PC-9 (cell line): ENCODE data around the gene TTC22. TPM values are rescaled to one million over a fixed set of nuclear protein-coding genes. Genes with fewer than 3 reads are reported as not detected.

Source experiments
- BruUV-seq: library from RNA; stranded (reverse); fragments of 400-500 nt; replicated peaks from 2 replicates; lab custom pipeline; 2021; lab: Mats Ljungman, UMichigan
- CTCF ChIA-PET: fragments of 300-600 bp; sonication (Branson Sonifier 250); formaldehyde crosslinking; loops from one replicate; lab custom pipeline; 2022; ENCODE audit warnings: antibody characterized with exemption; lab: Charles Lee
- POLR2A ChIA-PET: fragments of 300-600 bp; sonication (Branson Sonifier 250); formaldehyde crosslinking; loops from one replicate; lab custom pipeline; 2022; ENCODE audit warnings: antibody characterized with exemption; ENCODE audit not compliant: unreplicated experiment; lab: Charles Lee
- DNase-seq, 2 experiments: peaks; one replicate each; pipeline versions ENCODE4 v3.0.0 to v3.0.0-alpha.2; 2015 to 2022; ENCODE audit warnings: mixed read lengths in 1 of 2
- H2AFZ ChIP-seq: fragments of 200-600 bp; sonication (generic); 2 replicates; pipeline ENCODE4 v1.8.1; 2017; ENCODE audit warnings: antibody characterized with exemption
- H3F3A ChIP-seq: fragments of 200-600 bp; sonication (generic); 2 replicates; pipeline ENCODE4 v1.8.1; 2017; ENCODE audit warnings: antibody characterized with exemption, mild to moderate bottlenecking, low read depth; ENCODE audit not compliant: insufficient read depth
- H3K27ac ChIP-seq: fragments of 200-600 bp; sonication (generic); 2 replicates; pipeline ENCODE4 v1.6.1; 2016; ENCODE audit warnings: mixed run types
- H3K27me3 ChIP-seq: fragments of 200-600 bp; sonication (generic); 2 replicates; pipeline ENCODE4 v1.6.1; 2016; ENCODE audit warnings: low read depth, mixed run types; ENCODE audit not compliant: insufficient read depth
- H3K36me3 ChIP-seq: fragments of 200-600 bp; sonication (generic); 2 replicates; pipeline ENCODE4 v1.6.1; 2016; ENCODE audit warnings: low read depth, mixed run types
- H3K4me1 ChIP-seq: fragments of 200-600 bp; sonication (generic); replicated peaks from 2 replicates; pipeline ENCODE4 v1.6.1; 2016; ENCODE audit warnings: mixed run types; ENCODE audit not compliant: insufficient read depth
- H3K4me2 ChIP-seq: fragments of 200-600 bp; sonication (generic); 2 replicates; pipeline ENCODE4 v1.6.1; 2017; ENCODE audit warnings: mixed run types
- H3K4me3 ChIP-seq: fragments of 200-600 bp; sonication (generic); 2 replicates; pipeline ENCODE4 v1.6.1; 2016; ENCODE audit warnings: mixed run types
- H3K79me2 ChIP-seq: fragments of 200-600 bp; sonication (generic); 2 replicates; pipeline ENCODE4 v1.6.1; 2017; ENCODE audit warnings: low read depth, mixed run types
- H3K9me2 ChIP-seq: fragments of 200-600 bp; sonication (generic); 2 replicates; pipeline ENCODE4 v1.8.1; 2017; ENCODE audit warnings: mild to moderate bottlenecking; ENCODE audit not compliant: insufficient read depth
- H3K9me3 ChIP-seq: fragments of 200-600 bp; sonication (generic); 2 replicates; pipeline ENCODE4 v1.8.1; 2016; ENCODE audit warnings: low read depth; ENCODE audit not compliant: insufficient read depth
- H4K20me1 ChIP-seq: fragments of 200-600 bp; sonication (generic); 2 replicates; pipeline ENCODE4 v1.8.1; 2017; ENCODE audit not compliant: insufficient read depth
- CTCF ChIP-seq: fragments of 200-600 bp; sonication (generic); conservative IDR thresholded peaks from 2 replicates; pipeline ENCODE4 v1.6.1; 2017; ENCODE audit warnings: mixed run types, antibody characterized with exemption, mild to moderate bottlenecking, moderate library complexity
- EZH2 ChIP-seq: fragments of 200-600 bp; sonication (generic); IDR thresholded peaks from 2 replicates; pipeline ENCODE4 v1.8.0; 2017; ENCODE audit warnings: antibody characterized with exemption, low read depth
- intact Hi-C: fragments of 100-400 bp; cut with micrococcal nuclease; formaldehyde crosslinking; loops from one replicate; pipeline ENCODE4 v1.10.0; 2022; ENCODE audit not compliant: unreplicated experiment
- total RNA-seq: library from RNA; stranded (reverse); gene quantifications from 2 replicates; pipeline ENCODE4 v1.2.3, GENCODE V29; 2021

Gene TTC22
- total RNA-seq, 1 experiment from 2014 or later, result 26.3 TPM

GRCh38 chr1:54837002-54837853, 36.1 kb upstream of the TTC22 start:
- Histone ChIP-seq H3K4me3 (no peak overlapping the region), H2AFZ (no peak overlapping the region), H4K20me1 (no peaks in the 10 kb centered on the region), H3K27ac (no peak overlapping the region), H3K79me2 (no peaks in the 10 kb centered on the region), H3K27me3 (no peaks in the 10 kb centered on the region), H3F3A (no peaks in the 10 kb centered on the region; the same call in 1 of the 2 replicates), H3K36me3 (no peaks in the 10 kb centered on the region), H3K9me3 (no peaks in the 10 kb centered on the region), H3K9me2 (no peaks in the 10 kb centered on the region), H3K4me1 (no peaks in the 10 kb centered on the region), H3K4me2 (no peak overlapping the region)
- ChIA-PET POLR2A (no interaction called here), CTCF (no interaction called here)
- DNase-seq, result no peak
- intact Hi-C loops, result no loop called here
- no peak for TF ChIP-seq CTCF
- TF ChIP-seq EZH2, result no peak
- no TSS peak for BruUV-seq

- H2AFZ ChIP-seq, result no peak overlapping the region
Measured at GRCh38 chr1:54836594-54836993, 35.5 kb upstream of the TTC22 start.

GRCh38 chr1:54835970-54836369, 34.8 kb upstream of the TTC22 start:
- Histone ChIP-seq H3K27ac (no peak overlapping the region), H3K36me3 (no peaks in the 10 kb centered on the region), H3F3A (no peaks in the 10 kb centered on the region; the same call in 1 of the 2 replicates), H3K79me2 (no peaks in the 10 kb centered on the region), H3K9me3 (no peaks in the 10 kb centered on the region), H3K27me3 (no peaks in the 10 kb centered on the region), H3K4me3 (no peak overlapping the region), H3K4me2 (no peak overlapping the region), H4K20me1 (no peaks in the 10 kb centered on the region), H3K9me2 (no peaks in the 10 kb centered on the region), H2AFZ (no peak overlapping the region), H3K4me1 (no peaks in the 10 kb centered on the region)
- BruUV-seq, result no TSS peak
- CTCF ChIA-PET, result no interaction called here
- TF ChIP-seq EZH2 (no peak), CTCF (no peak)
- intact Hi-C loops, result no loop called here
- POLR2A ChIA-PET, result no interaction called here
- no peak for DNase-seq

More at GRCh38 chr1:54836594-54836993, 35.5 kb upstream of the TTC22 start:
- Histone ChIP-seq H3K9me3 (no peaks in the 10 kb centered on the region), H3K4me2 (no peak overlapping the region), H3K79me2 (no peaks in the 10 kb centered on the region), H3K27ac (no peak overlapping the region), H4K20me1 (no peaks in the 10 kb centered on the region), H3F3A (no peaks in the 10 kb centered on the region; the same call in 1 of the 2 replicates), H3K36me3 (no peaks in the 10 kb centered on the region), H3K9me2 (no peaks in the 10 kb centered on the region), H3K27me3 (no peaks in the 10 kb centered on the region), H3K4me1 (no peaks in the 10 kb centered on the region), H3K4me3 (no peak overlapping the region)
- DNase-seq, result no peak
- intact Hi-C loops, result no loop called here
- BruUV-seq, result no TSS peak
- POLR2A ChIA-PET, result no interaction called here
- no peak for TF ChIP-seq EZH2
- no peak for TF ChIP-seq CTCF
- CTCF ChIA-PET, result no interaction called here
